IMR-90 (cell line): ENCODE measurements around the gene C12orf75. TPM values are rescaled to one million over a fixed set of nuclear protein-coding genes. Genes with fewer than 3 reads are reported as not detected.

Source experiments
- ATAC-seq: fragments of 200-7000 bp; cut with Tn5 transposase; 2 replicates; pipeline ENCODE4 v1.9.1; 2020; ENCODE audit warnings: low read depth, mild to moderate bottlenecking, moderate library complexity
- BruUV-seq: library from RNA; stranded (reverse); fragments of 400-500 nt; replicated peaks from 2 replicates; lab custom pipeline; 2021; lab: Mats Ljungman, UMichigan
- CTCF ChIA-PET: fragments of 300-600 bp; formaldehyde crosslinking; extraction: SDS; loops from one replicate; lab custom pipeline; 2021; ENCODE audit warnings: antibody characterized with exemption; lab: Yijun Ruan, JAX
- POLR2A ChIA-PET: fragments of 300-600 bp; sonication (Branson Sonifier 250); formaldehyde crosslinking; loops from one replicate; lab custom pipeline; 2022; ENCODE audit warnings: antibody characterized with exemption; ENCODE audit not compliant: unreplicated experiment; lab: Charles Lee
- DNase-seq: peaks from one replicate; pipeline ENCODE4 v3.0.0; 2013
- H2AFZ ChIP-seq: replicated peaks from 2 replicates; pipeline ENCODE3; 2013; ENCODE audit warnings: low read length, mild to moderate bottlenecking; ENCODE audit not compliant: poor library complexity
- H2AK5ac ChIP-seq: 2 replicates; pipeline ENCODE4 v1.6.1; 2013; ENCODE audit warnings: low read depth, low read length, inconsistent platforms
- H2AK9ac ChIP-seq: replicated peaks from 2 replicates; pipeline ENCODE3; 2013; ENCODE audit warnings: mild to moderate bottlenecking, low read depth, low read length, moderate library complexity; ENCODE audit not compliant: poor library complexity
- H2BK120ac ChIP-seq: 2 replicates; pipeline ENCODE4 v1.6.1; 2013; ENCODE audit warnings: low read depth, low read length, inconsistent platforms
- H2BK15ac ChIP-seq: 3 replicates; pipeline ENCODE4 v1.6.1; 2013; ENCODE audit warnings: low read depth, low read length, inconsistent platforms
- H2BK20ac ChIP-seq: 2 replicates; pipeline ENCODE4 v1.6.1; 2013; ENCODE audit warnings: low read depth, mild to moderate bottlenecking, inconsistent platforms, low read length, moderate library complexity
- H2BK5ac ChIP-seq: 2 replicates; pipeline ENCODE4 v1.6.1; 2013; ENCODE audit warnings: mild to moderate bottlenecking, low read depth, low read length, inconsistent platforms; ENCODE audit not compliant: poor library complexity, severe bottlenecking
- H3K14ac ChIP-seq: replicated peaks from 2 replicates; pipeline ENCODE4 v1.6.1; 2013; ENCODE audit warnings: low read depth, low read length, inconsistent platforms
- H3K18ac ChIP-seq: 2 replicates; pipeline ENCODE4 v1.6.1; 2013; ENCODE audit warnings: low read depth, low read length, control low read depth
- H3K23ac ChIP-seq: 2 replicates; pipeline ENCODE4 v1.6.1; 2013; ENCODE audit warnings: low read depth, low read length, inconsistent platforms
- H3K27ac ChIP-seq: 2 replicates; pipeline ENCODE4 v1.5.1; 2013; ENCODE audit warnings: mild to moderate bottlenecking, control low read depth, low read length; ENCODE audit not compliant: insufficient read depth
- H3K27me3 ChIP-seq: 2 replicates; pipeline ENCODE4 v1.6.1; 2013; ENCODE audit warnings: low read length; ENCODE audit not compliant: control insufficient read depth, insufficient read depth
- H3K36me3 ChIP-seq: 2 replicates; pipeline ENCODE4 v1.6.1; 2013; ENCODE audit warnings: low read length, mixed read lengths; ENCODE audit not compliant: control insufficient read depth, insufficient read depth
- H3K4ac ChIP-seq: 2 replicates; pipeline ENCODE4 v1.6.1; 2013; ENCODE audit warnings: low read depth, low read length, inconsistent platforms
- H3K4me1 ChIP-seq: 2 replicates; pipeline ENCODE4 v1.6.1; 2013; ENCODE audit warnings: low read length, mixed read lengths; ENCODE audit not compliant: control insufficient read depth, insufficient read depth
- H3K4me2 ChIP-seq: 2 replicates; pipeline ENCODE4 v1.6.1; 2013; ENCODE audit warnings: low read depth, mild to moderate bottlenecking, control low read depth, low read length, moderate library complexity
- H3K4me3 ChIP-seq: 2 replicates; pipeline ENCODE4 v1.5.1; 2013; ENCODE audit warnings: low read depth, mild to moderate bottlenecking, control low read depth, low read length, moderate library complexity; ENCODE audit not compliant: insufficient read depth
- H3K56ac ChIP-seq: 2 replicates; pipeline ENCODE4 v1.6.1; 2013; ENCODE audit warnings: low read length, inconsistent platforms; ENCODE audit not compliant: insufficient read depth; ENCODE audit errors: extremely low read depth
- H3K79me1 ChIP-seq, 2 experiments: 2 replicates each; pipeline ENCODE4 v1.6.1; 2013; ENCODE audit warnings: low read length in 2 of 2, inconsistent platforms in 1 of 2, low read depth in 1 of 2
- H3K9ac ChIP-seq: 2 replicates; pipeline ENCODE4 v1.6.1; 2013; ENCODE audit warnings: low read depth, low read length, control low read depth
- H3K9me1 ChIP-seq: 2 replicates; pipeline ENCODE4 v1.6.1; 2013; ENCODE audit warnings: low read length, inconsistent platforms; ENCODE audit not compliant: insufficient read depth
- H3K9me3 ChIP-seq: 2 replicates; pipeline ENCODE4 v1.6.1; 2013; ENCODE audit warnings: low read length; ENCODE audit not compliant: control insufficient read depth, insufficient read depth
- H4K20me1 ChIP-seq: 2 replicates; pipeline ENCODE4 v1.6.1; 2013; ENCODE audit warnings: low read length, inconsistent platforms; ENCODE audit not compliant: insufficient read depth
- H4K5ac ChIP-seq: 2 replicates; pipeline ENCODE4 v1.6.1; 2013; ENCODE audit warnings: mild to moderate bottlenecking, low read depth, low read length, control low read depth
- H4K8ac ChIP-seq, 2 experiments: 2 replicates each; pipeline ENCODE4 v1.6.1; 2013; ENCODE audit warnings: low read depth in 2 of 2, low read length in 2 of 2, control low read depth in 1 of 2, inconsistent platforms in 1 of 2
- H4K91ac ChIP-seq: 2 replicates; pipeline ENCODE4 v1.6.1; 2013; ENCODE audit warnings: low read depth, low read length, inconsistent platforms; ENCODE audit not compliant: insufficient read depth
- CEBPB ChIP-seq: IDR thresholded peaks from 2 replicates; pipeline ENCODE4 v1.6.1; 2012; ENCODE audit warnings: low read depth, low read length, improper control_type of control experiment
- CTCF ChIP-seq: conservative IDR thresholded peaks from 2 replicates; pipeline ENCODE4 v1.5.1; 2012; ENCODE audit warnings: mild to moderate bottlenecking, low read depth, low read length, improper control_type of control experiment
- ELK1 ChIP-seq: fragments of 150-350 bp; IDR thresholded peaks from 2 replicates; pipeline ENCODE4 v1.6.1; 2016; ENCODE audit warnings: low read depth, mild to moderate bottlenecking, low read length, moderate library complexity, borderline replicate concordance
- MAFK ChIP-seq: IDR thresholded peaks from 2 replicates; pipeline ENCODE4 v1.6.1; 2012; ENCODE audit warnings: low read depth, low read length, improper control_type of control experiment
- MAZ ChIP-seq: IDR thresholded peaks from 2 replicates; pipeline ENCODE4 v1.6.1; 2012; ENCODE audit warnings: low read depth, mild to moderate bottlenecking, low read length, improper control_type of control experiment, moderate library complexity, borderline replicate concordance
- MXI1 ChIP-seq: IDR thresholded peaks from 2 replicates; pipeline ENCODE4 v1.6.1; 2012; ENCODE audit warnings: low read depth, mild to moderate bottlenecking, low read length, moderate library complexity, borderline replicate concordance
- NFE2L2 ChIP-seq: fragments of 150-350 bp; IDR thresholded peaks from 2 replicates; pipeline ENCODE4 v1.6.1; 2016; ENCODE audit warnings: low read depth, mild to moderate bottlenecking, low read length
- POLR2A ChIP-seq: IDR thresholded peaks from 2 replicates; pipeline ENCODE4 v1.6.1; 2012; ENCODE audit warnings: mild to moderate bottlenecking, low read depth, low read length
- RAD21 ChIP-seq: IDR thresholded peaks from 2 replicates; pipeline ENCODE4 v1.6.1; 2012; ENCODE audit warnings: low read length, improper control_type of control experiment
- RCOR1 ChIP-seq: IDR thresholded peaks from 2 replicates; pipeline ENCODE4 v1.6.1; 2012; ENCODE audit warnings: mild to moderate bottlenecking, low read length, improper control_type of control experiment; ENCODE audit not compliant: insufficient replicate concordance
- RFX5 ChIP-seq: IDR thresholded peaks from 2 replicates; pipeline ENCODE4 v1.8.0; 2012; ENCODE audit warnings: low read depth, mild to moderate bottlenecking, low read length, moderate library complexity
- USF2 ChIP-seq: fragments of 150-350 bp; IDR thresholded peaks from 2 replicates; pipeline ENCODE4 v1.6.1; 2017; ENCODE audit warnings: mild to moderate bottlenecking, antibody characterized with exemption, low read length, low read depth
- WGBS, 2 experiments: methylation state at CpG; one replicate each; pipeline versions ENCODE4 v1.1.5 to v1.1.7; 2013; ENCODE audit warnings: missing lambda C conversion rate in 2 of 2; ENCODE audit not compliant: insufficient read length in 1 of 2; ENCODE audit errors: extremely low coverage in 2 of 2; 5-methylcytosine and 5-hydroxymethylcytosine counted together
- dilution Hi-C: fragments of 300-500 bp; cut with HindIII; formaldehyde crosslinking; loops from one replicate; pipeline ENCODE4 v1.14.3; 2018; ENCODE audit warnings: low sequenced_read_pairs; ENCODE audit not compliant: unreplicated experiment
- in situ Hi-C: fragments of 300-500 bp; cut with MboI; formaldehyde crosslinking; loops from 3 replicates; pipeline ENCODE4 v1.14.3; 2019; ENCODE audit warnings: low sequenced_read_pairs, inconsistent platforms, mixed read lengths
- intact Hi-C: fragments of 100-400 bp; cut with micrococcal nuclease; formaldehyde crosslinking; loops from 2 replicates; pipeline ENCODE4 v1.10.0; 2022
- polyA plus RNA-seq, 3 experiments: library from polyadenylated mRNA; depleted of rRNA; stranded (reverse); fragments of >200 nt; gene quantifications; 2 replicates each; pipeline ENCODE4 v1.2.3, GENCODE V29; 2012; ENCODE audit warnings: low replicate concordance in 1 of 3
- total RNA-seq: library from RNA; depleted of rRNA; stranded (reverse); fragments of >200 nt; gene quantifications from 2 replicates; pipeline ENCODE4 v1.2.3, GENCODE V29; 2012

The C12orf75 gene
- total and polyA plus RNA-seq, 2 of the 4 experiments (the other 2 are of a cell fraction): 145 to 278 TPM

- Histone ChIP-seq H3K79me1 (peaks cover 22 to 61% of the 10 kb centered on the region in 2 experiments), H2BK5ac (no peak overlapping the region), H3K18ac (no peak overlapping the region), H2BK120ac (no peak overlapping the region), H3K36me3 (peaks cover 8% of the 10 kb centered on the region), H3K4me1 (no peaks in the 10 kb centered on the region), H3K14ac (no peak overlapping the region), H3K9me1 (peaks cover 21% of the 10 kb centered on the region), H3K56ac (no peak overlapping the region), H3K9ac (no peak overlapping the region), H2BK20ac (no peak overlapping the region), H3K4me3 (no peak overlapping the region), H3K4me2 (no peak overlapping the region), H3K27me3 (no peaks in the 10 kb centered on the region), H3K9me3 (no peaks in the 10 kb centered on the region), H4K91ac (no peak overlapping the region), H4K20me1 (no peaks in the 10 kb centered on the region), H3K27ac (no peak overlapping the region), H3K23ac (no peak overlapping the region), H4K5ac (no peak overlapping the region), H2AK9ac (no peak overlapping the region), H3K4ac (no peak overlapping the region), H2BK15ac (no peak overlapping the region), H2AK5ac (no peak overlapping the region), H2AFZ (no peak overlapping the region), H4K8ac (no peak overlapping the region)
- no peak for ATAC-seq
- no TSS peak for BruUV-seq
- POLR2A ChIA-PET: no interaction called here
- no peak for TF ChIP-seq ELK1
- no peak for TF ChIP-seq MXI1
- no peak for TF ChIP-seq POLR2A
- no peak for TF ChIP-seq RAD21
- no peak for TF ChIP-seq USF2
- TF ChIP-seq RFX5: no peak
- no peak for TF ChIP-seq MAZ
- no peak for TF ChIP-seq RCOR1
- TF ChIP-seq NFE2L2: no peak
- no peak for TF ChIP-seq MAFK
- no peak for TF ChIP-seq CTCF
- TF ChIP-seq CEBPB: no peak
- intact Hi-C loops: no loop called here
- in situ Hi-C loops: no loop called here
- no peak for DNase-seq
- whole genome bisulfite sequencing, 2 experiments: no CpG with 5 or more reads among the region's 1 CpG
- dilution Hi-C loops: no loop called here
- CTCF ChIA-PET: no interaction called here
Measured at GRCh38 chr12:105374303-105374702, 43.8 kb downstream of the C12orf75 start.
